Osteocyte (in vitro differentiated cells): ENCODE data around the gene HIVEP2. TPM values are rescaled to one million over a fixed set of nuclear protein-coding genes. Genes with fewer than 3 reads are reported as not detected.

Experiments
- DNase-seq: peaks from one replicate; pipeline ENCODE4 v3.0.0; 2021; ENCODE audit warnings: mixed read lengths; ENCODE audit not compliant: unreplicated experiment; ENCODE audit errors: extremely low spot score
- H3K27ac Mint-ChIP-seq: one replicate; pipeline ENCODE4 v1.8.0; 2021; ENCODE audit warnings: mild to moderate bottlenecking, mixed read lengths; ENCODE audit not compliant: unreplicated experiment
- H3K27me3 Mint-ChIP-seq: one replicate; pipeline ENCODE4 v1.8.0; 2021; ENCODE audit warnings: mixed read lengths; ENCODE audit not compliant: unreplicated experiment
- H3K36me3 Mint-ChIP-seq: one replicate; pipeline ENCODE4 v1.8.0; 2021; ENCODE audit warnings: mixed read lengths; ENCODE audit not compliant: unreplicated experiment
- H3K4me1 Mint-ChIP-seq: one replicate; pipeline ENCODE4 v1.8.0; 2021; ENCODE audit warnings: mixed read lengths; ENCODE audit not compliant: unreplicated experiment
- H3K4me3 Mint-ChIP-seq: one replicate; pipeline ENCODE4 v1.8.0; 2021; ENCODE audit warnings: mild to moderate bottlenecking, moderate library complexity, mixed read lengths; ENCODE audit not compliant: unreplicated experiment
- H3K9me3 Mint-ChIP-seq: one replicate; pipeline ENCODE4 v1.8.0; 2021; ENCODE audit warnings: mixed read lengths; ENCODE audit not compliant: unreplicated experiment
- CTCF ChIP-seq: fragments of 200-600 bp; sonication (generic); IDR thresholded peaks from 2 replicates; pipeline ENCODE4 v1.5.0; 2021; ENCODE audit warnings: antibody characterized with exemption, mild to moderate bottlenecking, moderate library complexity
- total RNA-seq: library from RNA; stranded (reverse); gene quantifications from 2 replicates; pipeline ENCODE4 v1.2.1, GENCODE V29; 2021

Gene HIVEP2
- total RNA-seq, 1 donor from 2014 or later, result 39.2 TPM

- Mint-ChIP-seq H3K27me3 (no peaks in the 10 kb centered on the region), H3K27ac (peak overlapping the region; percentile 90), H3K36me3 (peaks cover 3% of the 10 kb centered on the region), H3K4me3 (peak overlapping the region; percentile 52), H3K9me3 (no peaks in the 10 kb centered on the region), H3K4me1 (peaks cover 72% of the 10 kb centered on the region)
- TF ChIP-seq CTCF, result no peak
- DNase-seq, result no peak
Observed at GRCh38 chr6:142842418-142843261, 102.3 kb downstream of the HIVEP2 start.

GRCh38 chr6:142841915-142842314, 103.1 kb downstream of the HIVEP2 start:
- Mint-ChIP-seq H3K36me3 (peaks cover 3% of the 10 kb centered on the region), H3K9me3 (no peaks in the 10 kb centered on the region), H3K27ac (peak overlapping the region; percentile 90), H3K4me1 (peaks cover 65% of the 10 kb centered on the region), H3K4me3 (peak overlapping the region; percentile 15), H3K27me3 (no peaks in the 10 kb centered on the region)
- no peak for DNase-seq
- TF ChIP-seq CTCF, result no peak

GRCh38 chr6:142839686-142840040, 105.3 kb downstream of the HIVEP2 start:
- Mint-ChIP-seq H3K27me3 (no peaks in the 10 kb centered on the region), H3K4me1 (peaks cover 42% of the 10 kb centered on the region), H3K27ac (no peak overlapping the region), H3K4me3 (no peak overlapping the region), H3K36me3 (peaks cover 4% of the 10 kb centered on the region), H3K9me3 (no peaks in the 10 kb centered on the region)
- DNase-seq, result no peak
- no peak for TF ChIP-seq CTCF

- no peak for DNase-seq
- H3K36me3 Mint-ChIP-seq, result peaks cover 4% of the 10 kb centered on the region
- H3K27me3 Mint-ChIP-seq, result no peaks in the 10 kb centered on the region
- H3K4me3 Mint-ChIP-seq, result no peak overlapping the region
- peaks cover 36% of the 10 kb centered on the region for H3K4me1 Mint-ChIP-seq
- H3K9me3 Mint-ChIP-seq, result no peaks in the 10 kb centered on the region
- no peak for TF ChIP-seq CTCF
- no peak overlapping the region for H3K27ac Mint-ChIP-seq
Observed at GRCh38 chr6:142838821-142839685, 105.9 kb downstream of the HIVEP2 start.
